Right lobe of liver (tissue), 4 donors: Measurements from ENCODE around the gene SLC24A3.

Experiments used
- POLR2A ChIP-seq: fragments of 450-650 bp; IDR thresholded peaks from one replicate; pipeline ENCODE4 v1.6.1; 2017; ENCODE audit warnings: antibody characterized with exemption, mild to moderate bottlenecking
- TF ChIP-seq, protein P1 (sequence below), 4 donors: fragments of 200-600 bp in 3 of 4; fragments of 450-650 bp in 1 of 4; IDR thresholded peaks; one replicate each; pipeline versions ENCODE4 v1.5.1 to v1.8.0; 2016 to 2022; ENCODE audit warnings: antibody characterized with exemption in 4 of 4, mild to moderate bottlenecking in 2 of 4
- donor health status: DM: no; HTN: no; CAD: no.
- donor health status: DM: no; HTN: no; CAD: no.
- donor health status: DM: no; HTN: yes; CAD: no.

DNA sequence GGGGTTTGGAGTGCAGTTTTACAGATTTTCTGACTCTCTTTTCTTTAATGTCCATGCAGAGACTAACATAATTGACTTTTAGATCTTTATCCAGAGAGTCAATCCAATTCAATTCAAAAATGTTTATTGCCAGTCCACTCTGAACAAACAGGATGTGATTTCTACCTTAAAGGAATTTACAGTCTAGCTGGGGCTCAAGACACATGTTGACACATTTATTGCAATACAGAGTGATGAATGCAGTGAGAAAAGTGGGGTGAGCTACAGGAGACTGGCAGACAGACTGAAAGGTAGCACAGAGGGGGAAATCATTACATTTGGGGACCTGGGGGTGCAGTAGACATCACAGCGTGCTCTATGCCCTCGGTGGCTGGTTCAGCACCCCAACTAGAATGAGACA, 193.9 kb downstream of the SLC24A3 start:
- no peak for TF ChIP-seq POLR2A
- TF ChIP-seq, protein P1, sequence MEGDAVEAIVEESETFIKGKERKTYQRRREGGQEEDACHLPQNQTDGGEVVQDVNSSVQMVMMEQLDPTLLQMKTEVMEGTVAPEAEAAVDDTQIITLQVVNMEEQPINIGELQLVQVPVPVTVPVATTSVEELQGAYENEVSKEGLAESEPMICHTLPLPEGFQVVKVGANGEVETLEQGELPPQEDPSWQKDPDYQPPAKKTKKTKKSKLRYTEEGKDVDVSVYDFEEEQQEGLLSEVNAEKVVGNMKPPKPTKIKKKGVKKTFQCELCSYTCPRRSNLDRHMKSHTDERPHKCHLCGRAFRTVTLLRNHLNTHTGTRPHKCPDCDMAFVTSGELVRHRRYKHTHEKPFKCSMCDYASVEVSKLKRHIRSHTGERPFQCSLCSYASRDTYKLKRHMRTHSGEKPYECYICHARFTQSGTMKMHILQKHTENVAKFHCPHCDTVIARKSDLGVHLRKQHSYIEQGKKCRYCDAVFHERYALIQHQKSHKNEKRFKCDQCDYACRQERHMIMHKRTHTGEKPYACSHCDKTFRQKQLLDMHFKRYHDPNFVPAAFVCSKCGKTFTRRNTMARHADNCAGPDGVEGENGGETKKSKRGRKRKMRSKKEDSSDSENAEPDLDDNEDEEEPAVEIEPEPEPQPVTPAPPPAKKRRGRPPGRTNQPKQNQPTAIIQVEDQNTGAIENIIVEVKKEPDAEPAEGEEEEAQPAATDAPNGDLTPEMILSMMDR (IDR thresholded peaks at IDR 0.05), result no peak
